GM21717 (cell line): Measurements from ENCODE around the gene S1PR4.
A peak's percentile ranks its signal among the peaks of the same experiment; 100 is the strongest.
"Not testable (repeated sequence)": the region's sequence is repeated elsewhere in the genome, so short reads cannot be mapped to it uniquely, and the experiment has no call there.

ENCODE experiments used
- ATAC-seq: cut with Tn5 transposase; IDR thresholded peaks from one replicate; pipeline ENCODE4 v1.9.1; 2021; ENCODE audit warnings: mild to moderate bottlenecking, moderate library complexity; ENCODE audit not compliant: unreplicated experiment

S1PR4 gene

DNA sequence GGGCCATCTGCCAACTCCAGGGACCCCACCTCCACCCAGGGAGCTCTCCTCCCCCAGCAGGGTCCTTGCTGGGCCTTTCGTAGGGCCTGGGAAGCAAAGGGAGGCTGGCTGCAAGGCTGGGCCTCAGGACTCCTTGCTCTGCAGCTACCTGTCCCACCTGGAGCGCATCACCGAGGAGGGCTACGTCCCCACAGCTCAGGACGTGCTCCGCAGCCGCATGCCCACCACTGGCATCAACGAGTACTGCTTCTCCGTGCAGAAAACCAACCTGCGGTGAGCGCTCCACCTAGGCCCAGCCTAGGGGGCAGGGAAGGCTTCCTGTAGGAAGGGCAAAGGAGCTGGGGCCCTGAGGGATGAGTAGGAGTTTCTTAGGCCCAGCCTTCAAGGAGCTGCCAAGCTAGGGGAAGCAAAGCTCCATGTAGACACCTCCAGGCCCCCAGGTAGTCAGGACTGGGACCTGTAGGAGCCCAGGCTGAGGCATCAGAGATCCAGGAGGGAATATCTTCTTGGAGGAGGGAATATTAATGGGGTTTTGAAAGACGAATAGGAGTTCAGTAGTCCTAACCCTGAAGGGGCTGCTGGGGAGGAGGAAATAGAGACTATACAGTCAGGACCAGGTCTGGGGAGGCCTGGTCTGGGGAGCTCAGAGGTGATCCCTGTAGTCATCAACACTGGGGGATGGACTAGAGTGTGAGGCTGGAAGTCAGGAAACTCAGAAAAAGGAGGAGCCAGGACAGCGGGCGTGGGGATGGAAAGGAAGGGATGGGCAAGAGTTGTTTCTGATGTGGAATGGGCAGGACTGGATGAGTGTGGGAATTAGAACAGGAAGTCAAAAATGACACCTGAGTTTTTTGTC is 26.8 kb upstream of the S1PR4 start:
- ATAC-seq: no peak

DNA sequence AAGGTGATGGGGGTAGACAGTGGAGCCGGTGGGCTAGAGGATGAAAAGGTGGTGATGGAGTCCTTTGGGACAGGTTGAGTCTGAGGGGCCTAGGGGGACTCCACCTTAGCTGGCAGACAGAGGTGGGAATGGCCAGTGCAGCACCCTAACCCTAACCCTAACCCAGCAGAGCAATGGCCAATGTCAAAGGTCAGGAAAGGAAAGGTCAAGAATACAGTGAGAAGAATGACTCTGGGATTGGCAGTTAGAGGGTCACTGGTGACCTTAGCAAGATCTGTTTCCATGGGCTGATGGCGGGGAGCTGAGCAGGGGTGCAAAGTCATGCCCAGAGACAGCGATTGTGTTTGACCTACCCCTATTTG is 26.2 kb upstream of the S1PR4 start:
- ATAC-seq: no peak

DNA sequence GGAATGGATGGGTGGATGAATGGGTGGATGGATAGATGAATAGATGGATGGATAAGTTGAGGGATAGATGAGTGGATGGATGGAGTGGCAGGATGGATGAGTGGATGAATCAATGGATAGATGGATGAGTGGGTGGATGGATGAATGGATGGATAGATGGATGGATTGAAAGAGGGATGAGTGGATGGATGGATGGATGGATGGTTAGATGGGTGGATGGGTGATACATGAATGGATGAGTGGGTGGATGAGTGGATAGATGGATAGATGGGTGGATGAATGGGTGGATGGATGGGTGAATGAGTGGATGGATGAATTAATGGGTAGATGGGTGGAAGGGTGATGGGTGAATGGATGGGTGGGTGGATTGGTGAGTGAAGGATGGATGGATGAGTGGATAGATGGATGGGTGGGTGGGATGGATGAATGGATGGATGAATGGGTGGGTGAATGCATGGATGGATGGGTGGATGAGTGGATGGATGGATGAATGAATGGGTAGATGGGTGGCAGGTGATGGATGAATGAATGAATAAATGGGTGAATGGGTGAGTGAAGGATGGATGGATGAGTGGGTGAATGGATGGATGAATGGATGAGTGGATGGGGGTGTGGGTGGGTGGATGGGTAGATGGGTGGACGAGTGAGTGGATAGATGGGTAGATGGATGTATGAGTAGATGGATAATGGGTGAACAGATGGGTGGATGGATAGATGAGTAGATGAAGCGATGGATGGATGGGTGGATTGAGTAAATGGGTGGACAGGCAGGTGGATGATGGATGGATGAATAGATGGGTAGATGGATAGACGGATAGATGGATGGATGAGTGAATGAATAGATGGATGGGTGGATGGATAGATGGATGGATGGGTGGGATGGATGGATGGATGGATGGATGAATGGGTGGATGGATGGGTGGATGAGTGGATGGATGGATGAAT is 25.0 kb upstream of the S1PR4 start:
- ATAC-seq: no peak

DNA sequence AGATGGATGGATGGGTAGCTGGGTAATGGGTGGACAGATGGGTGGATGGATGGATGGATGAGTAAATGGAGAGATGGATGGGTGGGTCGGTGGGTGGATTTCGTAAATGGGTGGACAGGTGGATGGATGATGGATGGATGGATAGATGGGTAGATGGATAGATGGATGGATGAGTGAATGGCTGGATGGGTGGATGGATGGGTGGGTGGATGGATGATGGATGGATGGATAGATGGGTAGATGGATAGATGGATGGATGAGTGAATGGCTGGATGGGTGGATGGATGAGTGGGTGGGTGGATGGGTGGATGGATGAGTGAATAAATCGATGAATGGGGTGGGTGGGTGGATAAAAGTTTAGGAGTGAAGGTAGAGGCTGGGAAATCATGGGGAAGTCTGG is 24.1 kb upstream of the S1PR4 start:
- ATAC-seq: not testable (repeated sequence)

DNA sequence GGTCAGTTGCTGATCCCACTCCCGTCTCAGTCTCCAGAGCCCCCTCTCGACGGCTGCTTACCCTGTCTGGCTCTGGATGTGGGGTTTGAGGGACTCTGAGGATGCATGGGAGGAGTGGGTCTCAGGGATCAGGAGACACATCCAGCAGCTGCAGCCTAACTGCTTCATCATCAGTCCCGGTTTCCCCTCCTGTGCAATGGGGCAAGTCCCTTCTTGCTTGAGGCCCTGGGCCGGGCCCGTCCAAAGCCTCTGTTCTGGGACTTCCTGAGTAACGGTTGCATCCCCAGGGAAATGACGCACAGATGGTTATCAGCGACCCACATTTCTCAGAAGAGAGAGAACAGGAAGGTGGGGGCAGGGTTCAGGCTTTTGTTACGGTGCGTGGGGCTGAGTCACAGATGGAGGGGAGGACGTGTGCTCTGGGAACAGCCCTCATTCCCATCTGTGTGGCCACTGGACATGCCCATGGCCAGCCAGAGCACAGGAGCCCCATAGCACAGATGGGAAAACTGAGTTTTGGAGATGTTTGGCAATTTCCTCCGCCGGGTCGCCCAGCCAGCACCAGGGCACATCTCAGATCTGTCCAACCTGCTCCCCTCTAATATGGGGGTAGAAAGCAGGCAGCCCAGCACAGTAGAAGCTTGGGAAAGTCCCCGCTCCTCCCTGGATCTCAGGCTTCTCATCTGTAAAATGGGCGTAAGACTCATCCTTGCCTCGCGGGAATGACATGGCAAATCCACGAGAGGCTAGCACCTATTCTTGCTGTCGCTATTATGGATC is 23.4 kb upstream of the S1PR4 start:
- ATAC-seq: peak; percentile 64

DNA sequence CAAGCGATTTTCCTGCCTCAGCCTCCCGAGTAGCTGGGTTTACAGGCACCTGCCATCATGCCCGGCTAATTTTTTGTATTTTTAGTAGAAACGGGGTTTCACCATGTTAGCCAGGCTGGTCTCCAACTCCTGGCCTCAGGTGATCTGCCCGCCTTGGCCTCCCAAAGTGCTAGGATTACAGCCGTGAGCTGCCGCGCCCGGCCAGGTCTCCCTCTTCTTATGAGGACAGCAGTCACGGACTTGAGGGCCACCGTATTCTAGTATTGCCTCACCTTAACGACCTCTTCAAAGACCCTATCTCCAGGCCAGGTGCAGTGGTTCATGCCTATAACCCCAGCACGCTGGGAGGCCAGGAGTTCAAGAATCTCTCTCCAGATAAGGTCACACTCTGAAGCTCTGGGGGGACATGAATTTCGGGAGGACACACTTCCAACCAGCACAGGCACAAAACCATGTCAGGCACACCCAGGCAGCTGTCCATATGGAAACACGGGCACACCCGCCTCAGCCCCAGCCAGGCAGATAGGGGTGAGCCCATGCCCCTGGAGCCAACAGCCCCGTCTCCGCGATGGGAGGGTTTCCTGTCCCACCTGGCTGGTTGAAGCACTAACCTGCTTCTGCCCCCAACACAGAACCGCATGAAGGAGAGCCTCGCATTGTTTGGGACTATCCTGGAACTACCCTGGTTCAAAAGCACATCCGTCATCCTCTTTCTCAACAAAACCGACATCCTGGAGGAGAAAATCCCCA is 21.3 kb upstream of the S1PR4 start:
- no peak for ATAC-seq

DNA sequence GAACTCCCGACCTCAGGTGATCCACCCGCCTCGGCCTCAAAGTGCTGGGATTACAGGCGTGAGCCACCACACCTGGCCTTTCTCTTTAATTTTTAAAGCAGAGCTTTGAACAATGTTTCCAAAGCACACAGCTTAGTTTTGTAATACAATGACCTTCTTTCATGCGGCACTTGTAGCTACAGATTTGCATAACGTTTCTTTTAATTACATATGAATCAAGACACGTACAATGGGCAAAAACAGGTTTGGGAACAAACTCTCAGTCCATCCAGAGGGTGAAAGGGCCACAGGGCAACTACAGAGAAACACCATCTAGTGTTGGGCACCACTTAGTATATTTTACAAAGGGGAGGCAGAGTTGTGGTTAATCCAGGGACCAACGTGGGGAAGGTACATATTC is 19.0 kb upstream of the S1PR4 start:
- ATAC-seq: no peak

DNA sequence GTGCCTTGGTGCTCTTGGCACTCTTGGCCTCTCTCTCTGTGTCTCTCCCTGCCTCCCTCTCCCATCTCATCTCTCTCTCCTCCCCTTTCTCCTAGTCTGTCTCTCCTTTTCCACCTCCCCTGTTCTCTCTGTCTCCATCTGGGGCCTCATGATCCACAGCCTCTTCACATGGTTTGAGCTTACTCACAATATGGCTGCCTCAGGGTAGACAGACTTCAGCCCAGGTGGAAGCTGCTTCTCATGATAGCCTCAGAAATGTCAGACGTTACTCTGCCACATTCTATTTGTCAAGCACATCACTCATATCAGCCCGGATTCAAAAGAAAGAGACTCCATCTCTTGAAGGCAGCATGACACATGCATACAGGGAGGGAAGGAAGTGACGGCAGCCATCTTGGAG is 18.4 kb upstream of the S1PR4 start:
- no peak for ATAC-seq

DNA sequence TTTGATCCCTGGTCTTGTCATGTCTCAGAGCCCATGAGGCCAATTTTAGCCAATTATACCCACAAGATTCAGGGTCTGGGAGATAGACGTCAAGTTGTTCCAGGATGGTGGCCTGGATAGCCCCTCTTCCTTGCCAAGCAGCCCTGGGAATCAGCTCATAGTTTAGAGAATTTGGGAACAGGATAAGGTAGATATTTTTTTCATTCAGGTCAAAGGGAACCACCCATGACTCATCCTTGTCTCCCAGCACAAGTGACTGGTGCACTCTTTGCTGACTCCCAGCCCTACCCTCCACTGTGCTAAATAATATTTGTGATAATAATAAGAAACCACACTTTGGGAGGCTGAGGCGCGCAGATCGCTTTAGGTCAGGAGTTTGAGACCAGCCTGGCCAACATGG is 17.1 kb upstream of the S1PR4 start:
- no peak for ATAC-seq

DNA sequence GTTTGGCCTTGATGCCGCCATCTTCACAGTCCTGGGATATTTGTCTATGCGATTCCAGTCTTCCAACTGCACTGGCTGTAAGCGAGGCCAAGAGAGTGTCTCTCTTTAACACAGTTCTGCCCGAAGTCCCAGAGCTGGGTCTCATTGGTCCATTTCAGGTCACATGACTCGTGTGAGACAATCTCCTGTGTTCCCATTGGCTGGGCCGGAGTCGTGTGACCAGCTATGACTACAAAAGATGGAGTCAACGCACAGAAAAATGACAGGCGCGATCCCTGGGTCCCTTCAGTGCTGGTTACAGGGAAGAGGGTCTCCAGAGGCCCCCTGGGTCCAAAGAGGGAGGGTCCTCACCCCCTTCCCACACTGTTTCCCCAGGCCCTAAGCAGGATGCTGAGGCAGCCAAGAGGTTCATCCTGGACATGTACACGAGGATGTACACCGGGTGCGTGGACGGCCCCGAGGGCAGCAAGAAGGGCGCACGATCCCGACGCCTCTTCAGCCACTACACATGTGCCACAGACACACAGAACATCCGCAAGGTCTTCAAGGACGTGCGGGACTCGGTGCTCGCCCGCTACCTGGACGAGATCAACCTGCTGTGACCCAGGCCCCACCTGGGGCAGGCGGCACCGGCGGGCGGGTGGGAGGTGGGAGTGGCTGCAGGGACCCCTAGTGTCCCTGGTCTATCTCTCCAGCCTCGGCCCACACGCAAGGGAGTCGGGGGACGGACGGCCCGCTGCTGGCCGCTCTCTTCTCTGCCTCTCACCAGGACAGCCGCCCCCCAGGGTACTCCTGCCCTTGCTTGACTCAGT is 15.9 kb upstream of the S1PR4 start:
- ATAC-seq: no peak

DNA sequence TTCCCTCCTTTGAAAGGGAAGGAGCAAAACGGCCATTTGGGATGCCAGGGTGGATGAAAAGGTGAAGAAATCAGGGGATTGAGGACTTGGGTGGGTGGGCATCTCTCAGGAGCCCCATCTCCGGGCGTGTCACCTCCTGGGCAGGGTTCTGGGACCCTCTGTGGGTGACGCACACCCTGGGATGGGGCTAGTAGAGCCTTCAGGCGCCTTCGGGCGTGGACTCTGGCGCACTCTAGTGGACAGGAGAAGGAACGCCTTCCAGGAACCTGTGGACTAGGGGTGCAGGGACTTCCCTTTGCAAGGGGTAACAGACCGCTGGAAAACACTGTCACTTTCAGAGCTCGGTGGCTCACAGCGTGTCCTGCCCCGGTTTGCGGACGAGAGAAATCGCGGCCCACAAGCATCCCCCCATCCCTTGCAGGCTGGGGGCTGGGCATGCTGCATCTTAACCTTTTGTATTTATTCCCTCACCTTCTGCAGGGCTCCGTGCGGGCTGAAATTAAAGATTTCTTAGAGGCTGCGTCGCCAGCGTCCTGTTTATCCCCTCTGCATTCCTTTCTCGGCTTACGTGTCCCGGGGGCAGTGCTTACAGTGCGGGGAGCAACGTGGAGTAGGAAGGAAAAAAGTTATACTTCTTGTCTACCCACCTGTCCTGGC is 15.2 kb upstream of the S1PR4 start:
- ATAC-seq: no peak

DNA sequence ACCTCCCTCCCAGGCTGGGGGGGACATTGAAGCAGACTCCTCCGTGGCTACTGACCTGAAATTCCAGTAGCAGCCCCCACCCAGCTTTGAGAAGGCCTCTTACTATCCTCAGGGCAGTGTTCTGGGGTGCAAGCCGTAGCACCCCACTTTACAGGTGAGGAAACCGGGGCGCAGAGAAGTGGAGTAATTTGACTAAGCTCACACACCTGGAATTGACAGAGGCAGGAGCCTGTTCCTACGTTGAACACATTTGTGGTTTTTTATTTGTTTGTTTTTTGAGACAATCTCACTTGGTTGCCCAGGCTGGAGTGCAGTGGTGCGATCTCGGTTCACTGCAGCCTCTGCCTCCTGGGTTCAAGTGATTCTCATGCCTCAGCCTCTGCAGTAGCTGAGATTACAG is 14.6 kb upstream of the S1PR4 start:
- no peak for ATAC-seq

DNA sequence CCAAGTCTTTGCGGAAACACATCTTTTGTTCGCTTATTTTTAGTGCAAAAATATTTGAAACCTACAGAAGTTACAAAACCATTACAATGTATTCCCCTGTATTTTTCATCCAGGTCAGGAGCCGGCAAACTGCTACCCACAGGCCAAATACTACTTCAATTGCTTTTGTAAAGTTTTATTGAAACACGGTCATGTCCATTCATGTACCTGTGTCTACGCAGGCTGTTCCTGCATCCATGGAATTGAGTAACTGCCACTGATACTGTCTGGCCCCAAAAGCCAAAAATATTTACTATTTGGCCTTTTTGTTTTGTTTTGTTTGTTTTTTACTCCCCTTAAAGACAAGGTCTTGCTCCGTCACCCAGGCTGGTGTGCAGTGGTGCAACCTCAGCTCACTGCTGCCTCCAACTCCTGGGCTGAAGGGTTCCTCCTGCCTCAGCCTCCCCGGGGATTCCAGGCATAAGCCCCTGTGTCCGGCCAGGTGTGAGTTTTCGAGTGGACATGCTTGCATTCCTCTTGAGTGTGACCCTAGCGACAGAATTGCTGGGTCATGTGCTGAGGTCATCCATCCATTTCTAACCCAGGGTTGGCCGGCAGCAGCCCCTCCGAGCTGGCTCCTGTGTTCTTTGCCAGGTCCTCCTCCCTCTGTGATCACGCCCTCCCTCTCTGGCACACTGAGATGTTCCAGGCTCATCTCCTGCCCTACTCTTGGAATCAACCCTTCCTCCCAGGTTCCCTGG is 10.9 kb upstream of the S1PR4 start:
- no peak for ATAC-seq

DNA sequence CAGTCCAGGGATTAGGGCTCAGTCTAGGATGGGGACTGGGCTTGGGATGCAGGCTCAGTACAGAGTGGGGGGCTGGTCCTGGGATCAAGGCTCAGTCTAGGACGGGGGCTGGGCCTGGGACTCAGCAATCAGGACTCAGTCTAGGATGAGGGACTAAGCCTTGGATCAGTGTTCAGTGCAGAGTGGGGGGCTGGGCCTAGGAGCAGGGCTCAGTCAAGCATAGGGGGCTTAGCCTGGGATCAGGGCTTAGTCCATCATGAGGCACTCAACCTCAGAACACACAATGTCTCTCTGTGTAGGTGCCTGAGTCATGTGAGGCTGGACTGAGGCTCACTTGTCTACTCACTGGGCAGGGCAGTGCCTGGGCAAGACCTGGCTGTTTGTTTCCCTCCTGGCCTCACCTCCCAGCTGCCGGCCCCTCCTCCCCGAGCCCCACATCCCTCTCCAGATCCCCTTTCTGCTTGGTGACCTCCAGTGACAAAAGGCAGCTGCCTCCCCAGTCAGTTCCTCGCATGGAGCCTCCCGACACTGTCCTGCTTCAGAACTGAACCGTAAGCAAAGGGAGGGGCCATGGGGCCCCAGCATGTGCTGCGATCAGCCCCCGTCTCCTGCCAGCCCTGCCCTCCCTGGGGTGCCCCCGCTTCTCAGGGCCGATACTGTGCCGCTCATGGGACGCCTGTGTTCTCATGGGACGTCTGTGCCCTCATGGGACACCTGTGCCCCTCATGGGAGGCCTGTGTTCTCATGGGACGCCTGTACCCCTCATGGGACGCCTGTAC is 6.5 kb upstream of the S1PR4 start:
- ATAC-seq: no peak

DNA sequence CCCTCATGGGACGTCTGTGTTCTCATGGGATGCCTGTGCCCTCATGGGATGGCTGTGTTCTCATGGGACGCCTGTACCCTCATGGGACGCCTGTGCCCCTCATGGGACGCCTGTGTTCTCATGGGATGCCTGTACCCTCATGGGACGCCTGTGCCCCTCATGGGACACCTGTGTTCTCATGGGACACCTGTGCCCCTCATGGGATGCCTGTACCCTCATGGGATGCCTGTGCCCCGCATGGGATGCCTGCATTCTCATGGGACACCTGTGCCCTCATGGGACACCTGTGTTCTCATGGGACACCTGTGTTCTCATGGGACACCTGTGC is 5.9 kb upstream of the S1PR4 start:
- ATAC-seq: not testable (repeated sequence)

DNA sequence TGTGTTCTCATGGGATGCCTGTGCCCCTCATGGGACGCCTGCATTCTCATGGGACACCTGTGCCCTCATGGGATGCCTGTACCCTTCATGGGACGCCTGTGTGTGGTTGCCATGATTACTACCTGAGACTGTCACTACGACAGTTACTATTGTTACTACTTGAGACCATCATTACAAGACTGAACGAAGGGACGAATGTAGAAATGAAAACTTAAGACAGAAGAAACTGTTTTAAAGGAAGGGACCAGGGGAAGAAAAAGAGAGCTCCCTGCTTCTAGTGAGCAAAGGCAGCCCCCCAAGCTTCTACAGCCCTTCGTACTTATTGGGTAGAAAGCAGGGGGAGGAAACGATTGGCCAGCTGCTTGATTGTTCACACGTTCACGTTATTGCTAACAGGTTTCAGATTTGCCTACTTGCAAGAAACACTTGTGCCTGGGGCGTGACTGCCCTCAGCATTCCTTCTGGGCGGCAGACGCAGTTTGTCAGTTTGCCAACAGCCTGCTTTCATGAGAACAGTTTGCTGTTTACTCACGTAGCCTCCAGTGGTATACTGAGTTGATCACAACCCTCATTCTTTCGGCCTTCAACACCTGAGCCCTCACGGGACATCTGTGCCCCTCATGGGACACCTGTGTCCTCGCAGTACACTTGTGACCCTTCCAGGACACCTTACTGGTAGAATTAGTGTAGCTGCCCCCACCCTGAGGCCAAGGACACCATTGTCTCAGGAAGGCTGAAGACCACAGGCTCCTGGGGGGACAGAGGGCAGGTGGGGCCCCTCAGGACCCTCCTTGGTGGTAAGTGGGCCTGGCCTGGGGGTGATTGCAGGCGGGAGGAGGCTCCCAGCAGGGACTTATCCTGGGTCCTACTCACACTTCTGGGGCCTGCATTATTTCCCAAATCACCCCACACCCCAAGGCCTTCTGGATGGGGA is 2.5 kb upstream of the S1PR4 start:
- no peak for ATAC-seq
